OCI-LY3 (cell line): ENCODE measurements around the gene PASK.

ENCODE experiments used
- H2AFZ ChIP-seq: fragments of 200-600, 300-600 bp; shearing (Covaris generic); 2 replicates; pipeline ENCODE4 v1.6.0; 2014; ENCODE audit warnings: antibody characterized with exemption, low read depth, low read length
- H3K27ac ChIP-seq: fragments of 200-600, 300-600 bp; sonication (generic); 2 replicates; pipeline ENCODE4 v1.5.1; 2014; ENCODE audit warnings: mild to moderate bottlenecking, low read length, moderate library complexity, mixed read lengths
- H3K27me3 ChIP-seq: fragments of 200-600, 300-600 bp; sonication (generic); 2 replicates; pipeline ENCODE4 v1.6.1; 2014; ENCODE audit warnings: low read depth, low read length, mixed read lengths
- H3K36me3 ChIP-seq: fragments of 200-600, 300-600 bp; sonication (generic); replicated peaks from 2 replicates; pipeline ENCODE3; 2014; ENCODE audit warnings: low read depth, low read length, mixed read lengths
- H3K4me1 ChIP-seq: fragments of 300-600, 200-600 bp; sonication (generic); 2 replicates; pipeline ENCODE4 v1.6.1; 2014; ENCODE audit warnings: low read length, mixed read lengths
- H3K4me2 ChIP-seq: fragments of 200-600, 300-600 bp; sonication (generic); 2 replicates; pipeline ENCODE4 v1.6.1; 2014; ENCODE audit warnings: low read length, mixed read lengths
- H3K4me3 ChIP-seq: fragments of 300-600, 200-600 bp; sonication (generic); 2 replicates; pipeline ENCODE4 v1.5.1; 2014; ENCODE audit warnings: antibody characterized with exemption, mild to moderate bottlenecking, low read length, moderate library complexity
- H3K79me2 ChIP-seq: fragments of 300-600, 200-600 bp; shearing (Covaris generic); 2 replicates; pipeline ENCODE4 v1.6.1; 2014; ENCODE audit warnings: mild to moderate bottlenecking, low read length, mixed read lengths
- H3K9ac ChIP-seq: fragments of 300-600, 200-600 bp; shearing (Covaris generic); 2 replicates; pipeline ENCODE4 v1.6.0; 2014; ENCODE audit warnings: mild to moderate bottlenecking, low read length, moderate library complexity
- H3K9me3 ChIP-seq: fragments of 200-600, 300-600 bp; shearing (Covaris generic); 2 replicates; pipeline ENCODE4 v1.6.1; 2014; ENCODE audit warnings: low read length, mixed read lengths; ENCODE audit not compliant: insufficient read depth
- H4K20me1 ChIP-seq: fragments of 200-600, 300-600 bp; sonication (generic); 2 replicates; pipeline ENCODE4 v1.6.1; 2016; ENCODE audit warnings: low read length, mixed read lengths; ENCODE audit not compliant: insufficient read depth
- EZH2phosphoT487 ChIP-seq: fragments of 200-600 bp; shearing (Covaris generic); IDR thresholded peaks from 2 replicates; pipeline ENCODE4 v1.6.1; 2018; ENCODE audit warnings: antibody characterized with exemption, mixed run types, low read depth
- TF ChIP-seq, protein P1 (sequence below): fragments of 200-600, 300-600 bp; sonication (generic); IDR thresholded peaks from 2 replicates; pipeline ENCODE4 v1.5.1; 2014; ENCODE audit warnings: antibody characterized with exemption, low read length, low read depth

The PASK gene

DNA sequence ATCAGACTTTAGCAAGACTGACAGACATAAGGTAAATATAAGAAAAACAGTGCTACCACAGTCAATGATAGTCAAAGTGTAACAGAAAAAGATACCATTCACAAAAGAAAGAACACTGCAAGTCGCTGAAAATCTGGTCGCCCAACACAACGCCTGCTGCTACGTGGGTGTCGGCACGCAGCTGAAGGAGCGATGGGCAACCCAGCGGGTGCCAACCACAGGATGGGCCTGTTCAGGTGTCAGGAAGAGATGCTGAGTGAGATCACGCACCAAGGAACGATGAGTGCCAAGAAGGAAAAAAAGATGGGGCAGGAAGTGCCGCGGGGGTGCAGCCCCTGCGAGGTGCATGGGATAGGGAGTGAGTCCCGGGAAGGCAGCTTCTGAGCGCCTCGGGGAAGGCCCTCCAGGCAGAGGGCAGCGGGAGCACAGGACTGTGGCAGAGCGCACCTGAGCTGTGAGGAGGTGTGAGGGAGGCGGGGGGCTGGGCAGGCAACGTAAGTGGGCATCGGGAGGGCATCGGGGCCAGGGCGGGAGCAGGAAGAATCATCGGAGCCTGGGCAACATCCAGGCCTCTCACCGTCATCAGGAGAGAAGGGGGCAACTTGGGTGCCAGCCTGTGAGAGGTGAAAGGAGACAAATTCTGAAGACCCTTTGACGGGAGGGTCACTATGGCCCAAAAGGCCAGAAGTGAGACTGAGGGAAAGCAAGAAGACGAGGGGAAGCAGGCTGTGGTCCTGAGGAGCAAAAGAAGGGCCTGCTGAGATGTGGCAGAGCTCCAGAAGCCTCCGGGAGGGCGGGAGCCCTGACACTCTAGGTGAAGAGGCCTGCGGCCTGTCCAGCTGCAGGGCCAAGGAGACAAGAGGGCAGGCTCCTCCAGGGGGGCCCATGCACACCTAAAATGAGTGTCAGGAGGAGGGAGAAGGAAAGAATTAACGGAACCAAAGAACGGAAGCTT, 32.4 kb downstream of the PASK start:
- H2AFZ ChIP-seq: no peak overlapping the region

DNA sequence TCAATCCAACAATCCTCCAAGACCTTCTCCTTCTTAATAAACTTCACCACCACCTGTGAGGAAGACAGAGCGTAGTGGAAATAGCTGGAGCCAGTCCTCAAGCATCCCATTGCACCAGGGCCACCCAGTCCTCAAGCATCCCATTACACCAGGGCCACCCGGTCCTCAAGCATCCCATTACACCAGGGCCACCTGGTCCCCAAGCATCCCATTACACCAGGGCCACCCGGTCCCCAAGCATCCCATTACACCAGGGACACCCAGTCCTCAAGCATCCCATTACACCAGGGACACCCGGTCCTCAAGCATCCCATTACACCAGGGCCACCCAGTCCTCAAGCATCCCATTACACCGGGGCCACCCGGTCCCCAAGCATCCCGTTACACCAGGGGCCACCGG, 33.9 kb downstream of the PASK start:
- no peak for TF ChIP-seq EZH2phosphoT487
- TF ChIP-seq, protein P1, sequence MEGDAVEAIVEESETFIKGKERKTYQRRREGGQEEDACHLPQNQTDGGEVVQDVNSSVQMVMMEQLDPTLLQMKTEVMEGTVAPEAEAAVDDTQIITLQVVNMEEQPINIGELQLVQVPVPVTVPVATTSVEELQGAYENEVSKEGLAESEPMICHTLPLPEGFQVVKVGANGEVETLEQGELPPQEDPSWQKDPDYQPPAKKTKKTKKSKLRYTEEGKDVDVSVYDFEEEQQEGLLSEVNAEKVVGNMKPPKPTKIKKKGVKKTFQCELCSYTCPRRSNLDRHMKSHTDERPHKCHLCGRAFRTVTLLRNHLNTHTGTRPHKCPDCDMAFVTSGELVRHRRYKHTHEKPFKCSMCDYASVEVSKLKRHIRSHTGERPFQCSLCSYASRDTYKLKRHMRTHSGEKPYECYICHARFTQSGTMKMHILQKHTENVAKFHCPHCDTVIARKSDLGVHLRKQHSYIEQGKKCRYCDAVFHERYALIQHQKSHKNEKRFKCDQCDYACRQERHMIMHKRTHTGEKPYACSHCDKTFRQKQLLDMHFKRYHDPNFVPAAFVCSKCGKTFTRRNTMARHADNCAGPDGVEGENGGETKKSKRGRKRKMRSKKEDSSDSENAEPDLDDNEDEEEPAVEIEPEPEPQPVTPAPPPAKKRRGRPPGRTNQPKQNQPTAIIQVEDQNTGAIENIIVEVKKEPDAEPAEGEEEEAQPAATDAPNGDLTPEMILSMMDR: no peak

More for the DNA sequence above, 32.4 kb downstream of the PASK start:
- Histone ChIP-seq H3K27me3 (no peaks in the 10 kb centered on the region), H3K9ac (no peak overlapping the region), H4K20me1 (no peaks in the 10 kb centered on the region), H3K4me3 (no peak overlapping the region), H3K27ac (no peak overlapping the region), H3K4me1 (peaks cover 4% of the 10 kb centered on the region), H3K4me2 (no peak overlapping the region), H3K9me3 (no peaks in the 10 kb centered on the region), H3K36me3 (peaks cover 48% of the 10 kb centered on the region), H3K79me2 (peaks cover 46% of the 10 kb centered on the region)
- TF ChIP-seq, protein P1: no peak
- no peak for TF ChIP-seq EZH2phosphoT487

DNA sequence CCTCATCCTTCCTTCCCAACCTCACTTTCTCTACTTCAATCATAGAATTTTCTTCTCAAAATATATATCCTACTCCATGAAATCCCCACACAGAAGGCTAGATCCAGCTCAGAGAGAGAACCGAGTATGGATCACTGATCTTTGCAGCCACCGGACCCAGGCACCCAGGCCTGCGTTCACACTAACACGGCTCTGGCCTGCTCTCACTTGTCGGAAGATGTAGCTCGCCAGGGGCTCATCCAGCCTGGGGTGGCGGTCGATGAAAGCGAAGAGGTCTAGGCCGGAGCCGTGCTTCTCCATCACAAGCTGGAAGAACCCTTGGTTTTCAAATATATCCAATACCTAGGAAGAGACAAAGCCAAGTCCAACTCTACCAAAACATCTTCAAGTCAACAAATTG, 34.4 kb downstream of the PASK start:
- TF ChIP-seq, protein P1: no peak
- TF ChIP-seq EZH2phosphoT487: no peak
- Histone ChIP-seq H3K27ac (no peak overlapping the region), H2AFZ (no peak overlapping the region), H3K4me3 (no peak overlapping the region), H3K36me3 (peaks cover 36% of the 10 kb centered on the region), H3K9ac (no peak overlapping the region), H3K9me3 (no peaks in the 10 kb centered on the region), H3K79me2 (peaks cover 53% of the 10 kb centered on the region), H3K4me2 (no peak overlapping the region), H3K27me3 (no peaks in the 10 kb centered on the region), H3K4me1 (peaks cover 25% of the 10 kb centered on the region), H4K20me1 (no peaks in the 10 kb centered on the region)

More for the DNA sequence above, 33.9 kb downstream of the PASK start:
- H2AFZ ChIP-seq: no peak overlapping the region
- no peaks in the 10 kb centered on the region for H4K20me1 ChIP-seq
- peaks cover 37% of the 10 kb centered on the region for H3K36me3 ChIP-seq
- H3K9me3 ChIP-seq: no peaks in the 10 kb centered on the region
- no peak overlapping the region for H3K4me2 ChIP-seq
- no peak overlapping the region for H3K4me3 ChIP-seq
- no peaks in the 10 kb centered on the region for H3K27me3 ChIP-seq
- H3K4me1 ChIP-seq: peaks cover 19% of the 10 kb centered on the region
- no peak overlapping the region for H3K9ac ChIP-seq
- peaks cover 50% of the 10 kb centered on the region for H3K79me2 ChIP-seq
- no peak overlapping the region for H3K27ac ChIP-seq

DNA sequence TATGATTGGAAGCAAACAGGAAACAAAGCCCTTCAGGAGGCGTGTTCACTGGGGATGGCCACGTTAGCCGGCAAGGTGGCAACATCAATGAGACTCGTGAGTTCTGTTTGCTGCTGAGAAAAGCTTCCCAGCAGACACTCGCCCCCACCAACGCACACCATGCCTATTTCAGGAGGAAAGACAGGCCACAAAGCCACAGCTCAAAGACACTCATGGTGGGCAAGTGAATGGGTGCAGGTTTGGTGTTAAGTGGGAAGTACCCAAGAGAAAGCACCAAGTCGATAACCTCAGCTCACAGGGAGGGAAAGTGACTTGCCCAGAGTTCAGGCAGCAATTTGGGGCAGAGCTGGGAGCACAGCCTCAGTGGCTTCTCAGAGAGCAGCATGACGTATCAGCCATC, 36.7 kb downstream of the PASK start:
- no peak overlapping the region for H3K9ac ChIP-seq
- H3K27me3 ChIP-seq: no peaks in the 10 kb centered on the region
- H3K27ac ChIP-seq: 0 out of 2 replicates have a peak overlapping the region, but pooled peaks have one; percentile 92
- H3K4me2 ChIP-seq: no peak overlapping the region
- no peak overlapping the region for H2AFZ ChIP-seq
- no peak for TF ChIP-seq EZH2phosphoT487
- TF ChIP-seq, protein P1: no peak
- H3K4me3 ChIP-seq: no peak overlapping the region
- peaks cover 28% of the 10 kb centered on the region for H3K4me1 ChIP-seq
- H3K36me3 ChIP-seq: peaks cover 46% of the 10 kb centered on the region
- H3K9me3 ChIP-seq: no peaks in the 10 kb centered on the region
- H4K20me1 ChIP-seq: no peaks in the 10 kb centered on the region
- H3K79me2 ChIP-seq: peaks cover 54% of the 10 kb centered on the region
